ENCODE results near the gene RASGRP1. TPM values are rescaled to one million over a fixed set of nuclear protein-coding genes. Genes with fewer than 3 reads are reported as not detected.

Gene RASGRP1
- total RNA-seq, 1 experiment from 2014 or later = 0.85 TPM

- H3K4me3 Mint-ChIP-seq = no peak overlapping the region
- H3K4me2 ChIP-seq (ENCODE audit: insufficient read depth, insufficient read length, low read length) = no peak overlapping the region
- no peaks in the 10 kb centered on the region for H3K79me2 ChIP-seq (ENCODE audit: insufficient read depth, low read length)
- no peaks in the 10 kb centered on the region for H3K36me3 Mint-ChIP-seq (ENCODE audit: insufficient read depth in 1 of 3, low read depth in 3 of 3)
- no peak overlapping the region for H2BK120ac ChIP-seq (ENCODE audit: low read depth, low read length, poor library complexity, severe bottlenecking)
- H2AK5ac ChIP-seq (ENCODE audit: insufficient read length, low read length) = no peak overlapping the region
- H2BK20ac ChIP-seq (ENCODE audit: low read depth, low read length, poor library complexity, severe bottlenecking) = no peak overlapping the region
- H4K20me1 ChIP-seq (ENCODE audit: control insufficient read depth, insufficient read depth, insufficient read length) = no peaks in the 10 kb centered on the region
- no peak overlapping the region for H4K91ac ChIP-seq (ENCODE audit: insufficient read length, low read depth, low read length)
- H3K27me3 ChIP-seq (ENCODE audit: insufficient read depth, low read length) = no peaks in the 10 kb centered on the region
- no peak overlapping the region for H2BK12ac ChIP-seq (ENCODE audit: insufficient read length, low read depth, low read length)
- H3K27ac ChIP-seq (ENCODE audit: insufficient read length, low read depth, low read length) = no peak overlapping the region
- no peak overlapping the region for H3T11ph ChIP-seq (ENCODE audit: low read length)
- H3K4me1 ChIP-seq (ENCODE audit: insufficient read depth, low read length) = no peaks in the 10 kb centered on the region
- no peak overlapping the region for H3K18ac ChIP-seq (ENCODE audit: insufficient read length, low read depth, low read length)
- no peak for TF ChIP-seq CTCF (conservative IDR thresholded peaks at IDR 0.05)
- no peak overlapping the region for H4K8ac ChIP-seq (replicated peaks; ENCODE audit: insufficient read length, low read depth, low read length)
- no peak overlapping the region for H4K5ac ChIP-seq (ENCODE audit: insufficient read length, low read depth, low read length)
- H3K56ac ChIP-seq (ENCODE audit: insufficient read length, low read depth, low read length) = no peak overlapping the region
- no peak overlapping the region for H2BK5ac ChIP-seq (ENCODE audit: insufficient read length, low read length)
- no CpG with 5 or more reads among the region's 5 CpGs for WGBS (ENCODE audit: extremely low coverage, insufficient read length, low lambda C conversion rate)
- H3K4me1 Mint-ChIP-seq = peaks cover 4% of the 10 kb centered on the region in 2 experiments; a peak in 2 of 4 replicates
- no peaks in the 10 kb centered on the region for H3K9me3 Mint-ChIP-seq
- no peak overlapping the region; a peak in 1 of 7 replicates for H3K27ac Mint-ChIP-seq
- no peak overlapping the region for H3K4ac ChIP-seq (ENCODE audit: low read depth, low read length)
- no peaks in the 10 kb centered on the region for H3K9me3 ChIP-seq (ENCODE audit: control insufficient read depth, low read depth, low read length)
- no peak overlapping the region for H2BK15ac ChIP-seq (ENCODE audit: low read depth, low read length)
- H3K23ac ChIP-seq (ENCODE audit: insufficient read length, low read depth, low read length) = no peak overlapping the region
- no peaks in the 10 kb centered on the region for H3K79me1 ChIP-seq (ENCODE audit: insufficient read depth, low read depth, low read length, poor library complexity, severe bottlenecking)
- no peaks in the 10 kb centered on the region; the same call in 1 of the 2 replicates for H3K27me3 Mint-ChIP-seq (ENCODE audit: low read depth)
- no peak overlapping the region for H3K9ac ChIP-seq (ENCODE audit: extremely low read depth, insufficient read length, low read length)
- no peak overlapping the region for H2AFZ ChIP-seq (ENCODE audit: low read length)
- DNase-seq = no peak
- no peaks in the 10 kb centered on the region for H3K23me2 ChIP-seq (ENCODE audit: insufficient read length, low read depth, low read length, poor library complexity, severe bottlenecking)
- no peak overlapping the region for H3K14ac ChIP-seq (ENCODE audit: insufficient read depth, low read length)
Measured at GRCh38 chr15:38524156-38524555, 40.5 kb downstream of the RASGRP1 start.
